ENCODE measurements around the gene NPTX1. TPM values are rescaled to one million over a fixed set of nuclear protein-coding genes. Genes with fewer than 3 reads are reported as not detected.

Gene NPTX1
- total and polyA plus RNA-seq, 4 donors, result 0.56 to 7.5 (median 1.2) TPM

GRCh38 chr17:80468781-80469493, 7.5 kb downstream of the NPTX1 start:
- Histone ChIP-seq H3K27me3 (ENCODE audit: control insufficient read depth in 3 of 3, insufficient read depth in 3 of 3, low read length in 2 of 3) (peaks cover 0 to 72% (median 42%) of the 10 kb centered on the region in 3 donors), H3K27ac (ENCODE audit: low read depth in 1 of 2, low read length in 1 of 2) (no peak overlapping the region), H3K4me1 (ENCODE audit: control insufficient read depth in 5 of 5, insufficient read depth in 5 of 5, low read length in 5 of 5) (no peaks in the 10 kb centered on the region)

GRCh38 chr17:80468242-80468641, 8.2 kb downstream of the NPTX1 start:
- no peak for DNase-seq
- no peak for ATAC-seq (ENCODE audit: insufficient read depth, low FRiP score)

More at GRCh38 chr17:80468781-80469493, 7.5 kb downstream of the NPTX1 start:
- whole genome bisulfite sequencing, 2 donors, result 68 to 70% methylated on average over 28 of the region's 28 CpGs
- no peak for ATAC-seq (ENCODE audit: insufficient read depth, low FRiP score)
- H3K9ac ChIP-seq (ENCODE audit: insufficient read depth in 1 of 2, low read length in 2 of 2), result no peak overlapping the region
- no peak overlapping the region for H3K4me3 ChIP-seq
- no peaks in the 10 kb centered on the region for H3K36me3 ChIP-seq (ENCODE audit: control insufficient read depth in 4 of 4, insufficient read depth in 4 of 4, low read length in 4 of 4)
- DNase-seq, result no peak
- no peak for TF ChIP-seq CTCF (IDR thresholded peaks at IDR 0.05; ENCODE audit: control extremely low read depth, extremely low read depth)
- H3K9me3 ChIP-seq (ENCODE audit: control insufficient read depth in 4 of 4, insufficient read depth in 3 of 4, low read length in 3 of 4), result peaks cover 0 to 7% (median 0%) of the 10 kb centered on the region in 4 donors

GRCh38 chr17:80466188-80466705, 10.2 kb downstream of the NPTX1 start:
- Histone ChIP-seq H3K9me3 (ENCODE audit: control insufficient read depth in 4 of 4, insufficient read depth in 3 of 4, low read length in 3 of 4) (peaks cover 0 to 7% (median 0%) of the 10 kb centered on the region in 4 donors), H3K9ac (ENCODE audit: insufficient read depth in 1 of 2, low read length in 2 of 2) (no peak overlapping the region), H3K4me3 (no peak overlapping the region), H3K27me3 (ENCODE audit: control insufficient read depth in 3 of 3, insufficient read depth in 3 of 3, low read length in 2 of 3) (peaks cover 0 to 58% (median 25%) of the 10 kb centered on the region in 3 donors), H3K4me1 (ENCODE audit: control insufficient read depth in 5 of 5, insufficient read depth in 5 of 5, low read length in 5 of 5) (no peaks in the 10 kb centered on the region), H3K36me3 (ENCODE audit: control insufficient read depth in 4 of 4, insufficient read depth in 4 of 4, low read length in 4 of 4) (no peaks in the 10 kb centered on the region), H3K27ac (ENCODE audit: low read depth in 1 of 2, low read length in 1 of 2) (no peak overlapping the region)
- WGBS, 2 donors, result 76 to 77% methylated on average over 9 to 15 of the region's 15 CpGs
- DNase-seq (no peak), ATAC-seq (ENCODE audit: insufficient read depth, low FRiP score) (no peak)
- TF ChIP-seq CTCF (IDR thresholded peaks at IDR 0.05; ENCODE audit: control extremely low read depth, extremely low read depth), result no peak

More at GRCh38 chr17:80468242-80468641, 8.2 kb downstream of the NPTX1 start:
- Histone ChIP-seq H3K36me3 (ENCODE audit: control insufficient read depth in 4 of 4, insufficient read depth in 4 of 4, low read length in 4 of 4) (no peaks in the 10 kb centered on the region), H3K4me3 (no peak overlapping the region), H3K4me1 (ENCODE audit: control insufficient read depth in 5 of 5, insufficient read depth in 5 of 5, low read length in 5 of 5) (no peaks in the 10 kb centered on the region), H3K9me3 (ENCODE audit: control insufficient read depth in 4 of 4, insufficient read depth in 3 of 4, low read length in 3 of 4) (peaks cover 0 to 7% (median 0%) of the 10 kb centered on the region in 4 donors), H3K27ac (ENCODE audit: low read depth in 1 of 2, low read length in 1 of 2) (no peak overlapping the region), H3K9ac (ENCODE audit: insufficient read depth in 1 of 2, low read length in 2 of 2) (no peak overlapping the region), H3K27me3 (ENCODE audit: control insufficient read depth in 3 of 3, insufficient read depth in 3 of 3, low read length in 2 of 3) (peaks cover 0 to 68% (median 37%) of the 10 kb centered on the region in 3 donors)
- 17 to 23% methylated on average over 14 to 16 of the region's 16 CpGs for WGBS, 2 donors
- no peak for TF ChIP-seq CTCF (IDR thresholded peaks at IDR 0.05; ENCODE audit: control extremely low read depth, extremely low read depth)

All from lung (tissue), 12 donors.